Measurements from ENCODE around the gene HOXA7.

The HOXA7 gene

GRCh38 chr7:27156508-27156898, at the start of gene HOXA7:
TSS of gene HOXA7 (minus strand) at chr7:27156675. CDS start at chr7:27156545, 130 bp downstream.
- DNase-seq: peak; percentile 94

GRCh38 chr7:27205325-27206280, 49.1 kb upstream of the HOXA7 start:
- DNase-seq: no peak

GRCh38 chr7:27204851-27205322, 48.4 kb upstream of the HOXA7 start:
- DNase-seq: peak; percentile 53

- DNase-seq: peak; percentile 8
These were observed 47.6 kb upstream of the HOXA7 start for GRCh38 chr7:27203964-27204594.

GRCh38 chr7:27203365-27203953, 47.0 kb upstream of the HOXA7 start:
- DNase-seq: peak; percentile 11

GRCh38 chr7:27202862-27203134, 46.3 kb upstream of the HOXA7 start:
- DNase-seq: peak; percentile 13

GRCh38 chr7:27202018-27202861, 45.8 kb upstream of the HOXA7 start:
- peak; percentile 31 for DNase-seq

GRCh38 chr7:27201580-27202017, 45.1 kb upstream of the HOXA7 start:
- DNase-seq: no peak

GRCh38 chr7:27200761-27201579, 44.5 kb upstream of the HOXA7 start:
- DNase-seq: peak; percentile 26

GRCh38 chr7:27199849-27200760, 43.6 kb upstream of the HOXA7 start, which contains the start of gene HOXA13:
TSS of gene HOXA13 (minus strand) at chr7:27200091. CDS start at chr7:27200077, 14 bp downstream.
- DNase-seq: peak; percentile 71

GRCh38 chr7:27198871-27199801, 42.7 kb upstream of the HOXA7 start:
- peak; percentile 39 for DNase-seq

- peak; percentile 26 for DNase-seq
These were observed 41.8 kb upstream of the HOXA7 start for GRCh38 chr7:27198138-27198841.

GRCh38 chr7:27197137-27198042, 40.9 kb upstream of the HOXA7 start:
- peak; percentile 15 for DNase-seq

- DNase-seq: peak; percentile 90
These were observed 39.9 kb upstream of the HOXA7 start for GRCh38 chr7:27196287-27196767.

GRCh38 chr7:27194686-27195379, 38.4 kb upstream of the HOXA7 start:
- DNase-seq: peak; percentile 18

- no peak for DNase-seq
These were observed 37.5 kb upstream of the HOXA7 start for GRCh38 chr7:27194002-27194352.

All from femur (tissue), 1 donor.